HG03025 (cell line): Measurements from ENCODE around the gene KRT222.

ENCODE experiments used
- ATAC-seq: cut with Tn5 transposase; IDR thresholded peaks from one replicate; pipeline ENCODE4 v1.9.1; 2021; ENCODE audit warnings: mild to moderate bottlenecking, moderate library complexity; ENCODE audit not compliant: unreplicated experiment, low FRiP score

KRT222 gene

GRCh38 chr17:40664582-40665333 is at the start of gene KRT222:
TSS of gene KRT222 (minus strand) at chr17:40665177. CDS start at chr17:40665099, 78 bp downstream.
- ATAC-seq: no peak

GRCh38 chr17:40714473-40714872 is 49.5 kb upstream of the KRT222 start:
- no peak for ATAC-seq

- no peak for ATAC-seq
Observed at GRCh38 chr17:40707745-40708144, 42.8 kb upstream of the KRT222 start.

DNA sequence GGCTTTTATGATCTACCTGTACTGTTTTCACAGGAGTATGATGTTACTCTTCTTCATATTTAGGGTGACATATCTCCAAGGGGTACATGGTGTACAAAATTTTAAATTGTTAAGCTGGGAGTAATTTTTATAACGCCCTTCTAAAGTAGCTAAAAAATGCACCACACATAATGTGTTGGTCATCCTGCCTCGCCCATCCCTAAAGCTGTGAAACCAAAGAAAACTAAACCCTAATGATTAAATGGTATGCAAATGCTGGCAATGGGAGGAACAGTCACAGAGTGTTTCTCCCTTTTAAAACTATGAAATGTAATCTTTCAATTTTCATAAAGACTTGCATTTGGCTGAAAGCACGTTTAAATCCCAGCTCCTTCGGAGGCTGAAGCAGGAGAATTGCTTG is 40.6 kb upstream of the KRT222 start:
- no peak for ATAC-seq

DNA sequence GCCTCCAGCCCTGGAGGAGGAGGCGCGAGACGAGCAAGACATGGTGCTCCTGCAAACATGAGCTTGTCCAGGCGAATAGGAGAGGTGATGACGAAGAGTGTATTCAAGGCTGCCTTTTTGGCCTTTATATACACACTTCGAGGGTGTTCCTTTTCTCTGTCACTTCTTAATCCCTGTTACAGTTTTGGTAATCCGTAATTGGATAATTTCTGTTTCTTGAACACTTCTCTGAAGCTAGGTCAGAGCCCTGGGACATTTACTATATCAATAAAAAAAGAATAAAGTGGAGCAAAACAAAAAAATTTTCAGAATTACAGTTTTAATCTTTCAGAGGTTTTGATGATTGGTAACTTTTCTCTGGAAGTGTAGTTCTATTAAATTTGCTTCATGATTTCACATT is 38.7 kb upstream of the KRT222 start, which contains the start of gene KRT24:
KRT24 (minus strand) TSS at position 101 of the 400 bp plus-strand sequence; CDS start at position 42, 59 bp downstream.
- ATAC-seq: no peak

GRCh38 chr17:40702271-40702670 is 37.3 kb upstream of the KRT222 start:
- ATAC-seq: no peak

GRCh38 chr17:40699853-40700252 is 34.9 kb upstream of the KRT222 start:
- no peak for ATAC-seq

- ATAC-seq: no peak
Observed at GRCh38 chr17:40699371-40699770, 34.4 kb upstream of the KRT222 start.

GRCh38 chr17:40697297-40697696 is 32.3 kb upstream of the KRT222 start:
- ATAC-seq: no peak

GRCh38 chr17:40696651-40697072 is 31.7 kb upstream of the KRT222 start:
- no peak for ATAC-seq

GRCh38 chr17:40695874-40696472 is 31.0 kb upstream of the KRT222 start:
- ATAC-seq: no peak

- no peak for ATAC-seq
Observed at GRCh38 chr17:40694584-40694983, 29.6 kb upstream of the KRT222 start.

DNA sequence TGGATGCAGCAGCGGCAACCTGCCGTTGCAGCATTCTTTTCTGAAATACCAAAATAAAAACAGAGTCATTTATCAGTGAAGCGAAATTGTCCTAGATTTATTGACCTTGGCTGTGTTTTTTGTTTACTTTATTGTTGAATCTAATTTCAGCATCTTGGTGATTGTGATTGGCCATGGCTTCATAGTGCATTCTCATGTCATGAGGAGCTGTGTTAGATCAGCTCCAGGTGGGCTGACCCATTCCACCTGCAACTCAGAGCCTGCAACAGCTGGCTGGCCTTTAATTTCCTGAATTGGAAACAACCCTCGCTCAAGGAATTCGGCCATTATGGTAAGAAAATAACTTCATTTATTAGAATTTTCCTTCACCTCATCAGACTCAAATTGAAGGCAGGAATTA is 22.1 kb upstream of the KRT222 start:
- ATAC-seq: no peak

- no peak for ATAC-seq
Observed at GRCh38 chr17:40686192-40686591, 21.2 kb upstream of the KRT222 start.

GRCh38 chr17:40680998-40681397 is 16.0 kb upstream of the KRT222 start:
- ATAC-seq: no peak

DNA sequence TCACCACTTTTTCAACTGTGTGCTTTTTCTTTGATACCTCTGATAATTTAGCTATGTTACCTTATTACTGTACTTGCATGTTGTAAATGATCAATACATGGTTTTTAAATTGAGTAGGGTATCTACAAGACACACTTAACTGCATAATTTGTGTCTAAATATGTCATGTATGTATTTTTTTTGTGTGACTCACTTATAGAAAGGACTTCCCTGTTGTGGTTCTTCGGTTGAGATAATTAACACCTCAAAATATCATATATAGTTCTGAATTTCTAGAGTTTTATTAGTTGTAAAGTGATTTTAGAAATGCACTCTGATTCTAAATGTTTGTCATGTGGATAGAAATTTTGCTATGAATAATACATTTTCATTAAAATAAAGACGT is 14.5 kb upstream of the KRT222 start:
- no peak for ATAC-seq

DNA sequence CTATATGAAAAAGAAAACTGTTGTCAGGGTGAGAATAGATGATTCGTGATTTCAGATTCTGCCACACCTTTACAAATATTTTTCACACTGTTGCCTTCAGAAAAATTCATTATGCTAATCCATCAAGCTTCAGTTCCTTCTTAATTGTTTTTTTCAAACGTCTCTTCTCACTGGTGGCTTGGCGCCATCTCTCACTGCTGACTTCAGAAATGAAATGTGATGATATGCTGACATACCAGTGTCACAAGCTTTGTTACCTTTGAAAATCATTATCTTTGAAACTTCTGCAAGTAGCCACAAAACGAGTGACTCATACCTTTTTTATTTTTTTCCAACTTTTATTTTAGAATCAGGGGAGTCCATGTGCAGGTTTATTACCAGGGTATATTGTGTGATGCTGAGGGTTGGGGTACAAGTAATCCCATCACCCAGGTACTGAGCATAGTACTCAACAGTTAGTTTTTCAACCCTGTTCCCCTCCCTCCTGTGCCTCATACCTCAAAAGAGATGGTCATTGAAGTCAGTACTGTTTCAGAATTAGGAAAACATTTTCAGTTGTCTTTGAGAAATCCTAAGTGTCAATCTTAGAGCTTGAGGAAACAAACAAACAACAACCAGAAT is 14.0 kb upstream of the KRT222 start:
- ATAC-seq: no peak

DNA sequence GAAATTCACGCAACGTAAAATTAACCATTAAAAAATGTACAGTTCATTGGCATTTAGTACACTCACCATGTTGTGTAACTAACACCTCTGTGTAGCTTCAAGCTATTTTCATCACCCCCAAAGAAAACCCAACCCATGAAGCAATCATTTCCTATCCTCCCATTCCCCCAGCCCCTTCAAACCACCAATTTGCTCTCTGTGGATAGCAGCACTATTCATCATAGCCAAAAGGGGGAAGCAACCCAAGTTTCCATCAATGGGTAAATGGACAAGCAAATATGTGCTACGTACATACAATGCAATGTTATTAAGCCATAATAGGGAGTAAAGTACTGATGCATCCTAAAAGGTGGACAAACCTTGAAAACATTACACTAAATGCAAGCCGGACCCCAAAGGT is 10.9 kb upstream of the KRT222 start:
- no peak for ATAC-seq

DNA sequence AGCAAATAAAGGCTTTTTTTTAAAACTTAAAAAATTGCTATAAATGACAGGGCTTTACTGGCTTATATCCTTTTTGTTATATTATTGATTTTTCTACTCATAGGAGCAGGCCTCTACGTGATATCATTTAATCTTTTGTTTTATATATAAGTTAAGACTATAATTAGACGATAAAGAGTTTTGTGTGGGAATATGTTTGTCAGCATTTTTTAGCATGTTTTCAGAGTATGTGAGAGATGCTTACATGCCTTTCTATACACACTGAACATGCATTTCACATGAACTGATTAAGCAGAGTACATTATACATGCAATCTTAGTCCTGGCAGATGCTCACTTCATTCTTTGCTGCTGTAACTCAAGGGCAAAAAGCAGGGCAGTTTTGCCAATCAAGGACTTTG is 7.7 kb upstream of the KRT222 start:
- ATAC-seq: no peak

DNA sequence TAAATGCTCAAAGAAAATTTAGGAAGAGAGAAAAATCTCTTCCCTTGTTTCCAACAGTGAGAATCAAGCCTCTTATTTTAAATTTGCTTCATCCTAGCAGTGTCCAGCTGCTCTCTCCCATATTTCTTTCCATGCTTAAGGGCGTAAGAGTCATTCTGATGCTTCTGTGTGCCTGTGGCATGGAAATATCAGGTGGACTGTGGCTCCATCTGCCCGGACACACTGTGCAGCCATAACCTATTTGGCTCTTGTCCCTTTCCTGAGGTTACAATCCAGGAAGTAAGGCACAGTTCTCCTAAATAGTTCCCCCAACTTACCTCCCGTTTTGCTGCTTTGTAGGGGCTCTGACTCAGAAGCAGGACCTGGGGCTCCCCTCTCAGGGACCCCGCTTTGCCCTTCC is 6.3 kb upstream of the KRT222 start:
- no peak for ATAC-seq

GRCh38 chr17:40666331-40666730 is 1.4 kb upstream of the KRT222 start:
- ATAC-seq: no peak

DNA sequence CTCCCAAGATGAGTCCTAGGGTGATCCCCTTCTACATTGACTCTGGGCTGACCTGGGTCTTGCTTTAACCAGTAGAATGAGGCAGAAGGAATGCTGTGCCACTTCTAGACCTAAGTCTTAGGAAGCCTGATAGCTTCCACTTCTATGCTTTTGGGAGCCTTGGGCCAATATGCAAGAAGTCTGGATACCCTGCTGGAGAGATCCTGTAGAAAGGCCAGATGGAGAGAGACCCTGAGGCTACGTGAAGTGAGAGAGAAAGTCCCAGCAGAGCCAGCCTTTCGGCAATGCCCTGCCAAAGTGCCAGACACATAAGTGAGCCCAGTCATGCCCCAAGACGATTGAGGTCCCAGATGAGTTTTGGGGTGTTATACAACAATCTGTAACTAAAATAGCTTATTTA is 1.7 kb downstream of the KRT222 start:
- no peak for ATAC-seq
